ENCODE results near the gene LRRIQ3. TPM values are rescaled to one million over a fixed set of nuclear protein-coding genes. Genes with fewer than 3 reads are reported as not detected.

LRRIQ3 gene
- total and polyA plus RNA-seq, 8 donors: 0.15 to 1.1 (median 0.54) TPM

GRCh38 chr1:74237035-74237434 is 39.1 kb upstream of the LRRIQ3 start:
- no peak overlapping the region for H3K27ac ChIP-seq
- ATAC-seq (no peak), FAIRE-seq (no peak), DNase-seq (no peak)
- no peak overlapping the region for H3K4me3 ChIP-seq
- H3K4me1 ChIP-seq: no peaks in the 10 kb centered on the region
- no peak for TF ChIP-seq CTCF (IDR thresholded peaks at IDR 0.05)
- 57 to 63% methylated on average over 1 of the region's 1 CpG for WGBS, 2 donors
- intact Hi-C loops (cut with DNase I): no loop called here
- H3K27me3 ChIP-seq: no peaks in the 10 kb centered on the region
- H3K36me3 ChIP-seq: no peaks in the 10 kb centered on the region
- H3K9me3 ChIP-seq: no peaks in the 10 kb centered on the region

- H3K27ac ChIP-seq: no peak overlapping the region
- H3K4me3 ChIP-seq: no peak overlapping the region
- no peak for FAIRE-seq
- no peaks in the 10 kb centered on the region for H3K36me3 ChIP-seq
- H3K27me3 ChIP-seq: no peaks in the 10 kb centered on the region
- H3K4me1 ChIP-seq: no peaks in the 10 kb centered on the region
- intact Hi-C loops (cut with DNase I): no loop called here
- no peak for ATAC-seq
- H3K9me3 ChIP-seq: no peaks in the 10 kb centered on the region
- DNase-seq: no peak
- WGBS, 2 donors: 85 to 93% methylated on average over 3 of the region's 3 CpGs
- no peak for TF ChIP-seq CTCF (IDR thresholded peaks at IDR 0.05)
Observed at GRCh38 chr1:74236440-74236839, 38.5 kb upstream of the LRRIQ3 start.

GRCh38 chr1:74235153-74235552 is 37.2 kb upstream of the LRRIQ3 start, which contains the start of gene TNNI3K:
Gene TNNI3K, plus strand, starts transcription at chr1:74235387. Its CDS starts 65 bp downstream, at chr1:74235452.
- Histone ChIP-seq H3K36me3 (no peaks in the 10 kb centered on the region), H3K27me3 (no peaks in the 10 kb centered on the region), H3K4me1 (no peaks in the 10 kb centered on the region), H3K4me3 (no peak within 1 kb of the TSS), H3K9me3 (no peaks in the 10 kb centered on the region), H3K27ac (no peak within 1 kb of the TSS)
- FAIRE-seq (no peak), ATAC-seq (no peak), DNase-seq (no peak)
- intact Hi-C loops (cut with DNase I): no loop called here
- WGBS, 2 donors: 6 to 12% methylated on average over 2 of the region's 2 CpGs
- TF ChIP-seq CTCF (IDR thresholded peaks at IDR 0.05): no peak

GRCh38 chr1:74223453-74223852 is 25.5 kb upstream of the LRRIQ3 start:
- ATAC-seq (no peak), DNase-seq (no peak), FAIRE-seq (no peak)
- H3K4me3 ChIP-seq: no peak overlapping the region
- no peaks in the 10 kb centered on the region for H3K9me3 ChIP-seq
- H3K27ac ChIP-seq: no peak overlapping the region
- WGBS, 2 donors: 45 to 59% methylated on average over 3 of the region's 3 CpGs
- intact Hi-C loops (cut with DNase I): no loop called here
- no peaks in the 10 kb centered on the region for H3K27me3 ChIP-seq
- no peak for TF ChIP-seq CTCF (IDR thresholded peaks at IDR 0.05)
- no peaks in the 10 kb centered on the region for H3K36me3 ChIP-seq
- no peaks in the 10 kb centered on the region for H3K4me1 ChIP-seq

GRCh38 chr1:74222701-74223100 is 24.7 kb upstream of the LRRIQ3 start:
- TF ChIP-seq CTCF (IDR thresholded peaks at IDR 0.05): no peak
- no peak for DNase-seq
- FAIRE-seq: no peak
- no peaks in the 10 kb centered on the region for H3K4me1 ChIP-seq
- no peak overlapping the region for H3K27ac ChIP-seq
- no peak for ATAC-seq
- WGBS, 2 donors: 95 to 98% methylated on average over 5 of the region's 5 CpGs
- intact Hi-C loops (cut with DNase I): no loop called here
- H3K27me3 ChIP-seq: no peaks in the 10 kb centered on the region
- no peaks in the 10 kb centered on the region for H3K9me3 ChIP-seq
- no peaks in the 10 kb centered on the region for H3K36me3 ChIP-seq
- H3K4me3 ChIP-seq: no peak overlapping the region
